Fibroblast of skin of abdomen (primary cell): ENCODE measurements around the gene TAF11L5. TPM values are rescaled to one million over a fixed set of nuclear protein-coding genes. Genes with fewer than 3 reads are reported as not detected.
"Not testable (repeated sequence)": the region's sequence is repeated elsewhere in the genome, so short reads cannot be mapped to it uniquely, and the experiment has no call there.

Experiments used
- DNase-seq: peaks from one replicate; pipeline ENCODE4 v3.0.0-alpha.2; 2013
- polyA plus RNA-seq, 2 experiments: library from polyadenylated mRNA; unstranded; fragments of 120-200 nt; gene quantifications; one replicate each; pipeline ENCODE4 v1.2.1, GENCODE V29; 2013; ENCODE audit not compliant: insufficient read length in 2 of 2

The TAF11L5 gene
- not detected for polyA plus RNA-seq (2013, experiment 1 of 2; ENCODE audit: insufficient read length)
- not detected for polyA plus RNA-seq (2013, experiment 2 of 2; ENCODE audit: insufficient read length)

- not testable (repeated sequence) for DNase-seq
Observed at GRCh38 chr5:17524935-17525334, at the start of gene TAF11L5. TAF11L5 (plus strand) TSS chr5:17525235.

DNA sequence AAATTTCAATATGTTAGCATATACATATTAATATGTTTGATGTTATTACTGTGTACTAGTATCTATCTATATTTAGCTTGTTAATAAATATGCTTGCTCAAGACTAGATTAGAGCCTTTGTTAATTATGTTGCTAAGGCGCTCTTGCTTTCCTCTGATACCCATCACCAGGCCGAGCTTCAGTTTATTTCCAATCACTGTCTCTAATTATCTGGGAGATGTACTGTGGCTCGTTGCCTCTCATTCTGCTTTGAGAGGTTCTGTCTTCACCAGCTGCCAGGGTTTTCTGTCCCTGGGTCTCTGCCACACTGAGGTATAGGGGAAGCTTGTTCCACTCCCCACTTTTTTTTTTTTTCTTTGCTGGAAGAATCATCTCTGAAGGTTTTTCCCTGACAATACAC is 48.0 kb upstream of the TAF11L5 start:
- DNase-seq: no peak

- no peak for DNase-seq
Observed at GRCh38 chr5:17477573-17478265, 47.3 kb upstream of the TAF11L5 start.

DNA sequence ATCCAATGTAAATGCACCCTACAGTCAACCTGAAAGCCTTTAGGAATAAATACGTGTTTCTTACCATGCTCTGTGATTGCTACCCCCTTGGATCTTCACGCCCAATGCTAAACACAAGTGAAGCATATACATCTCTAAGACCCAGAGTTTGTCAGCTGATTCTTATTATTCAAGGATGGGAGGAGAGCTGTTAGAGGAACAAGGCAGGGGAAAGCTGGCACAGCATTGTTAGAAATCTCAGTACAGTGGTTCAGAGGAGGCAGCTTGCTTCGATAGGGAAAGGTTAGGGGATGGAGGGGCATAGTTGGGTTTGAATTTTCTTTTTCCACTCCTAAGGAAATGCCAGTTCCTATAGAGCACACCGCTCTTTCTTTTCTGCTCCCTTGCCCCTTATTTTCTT is 43.7 kb upstream of the TAF11L5 start:
- no peak for DNase-seq

GRCh38 chr5:17482790-17483189 is 42.2 kb upstream of the TAF11L5 start:
- no peak for DNase-seq

- not testable (repeated sequence) for DNase-seq
Observed at GRCh38 chr5:17486464-17487173, 38.4 kb upstream of the TAF11L5 start.

DNA sequence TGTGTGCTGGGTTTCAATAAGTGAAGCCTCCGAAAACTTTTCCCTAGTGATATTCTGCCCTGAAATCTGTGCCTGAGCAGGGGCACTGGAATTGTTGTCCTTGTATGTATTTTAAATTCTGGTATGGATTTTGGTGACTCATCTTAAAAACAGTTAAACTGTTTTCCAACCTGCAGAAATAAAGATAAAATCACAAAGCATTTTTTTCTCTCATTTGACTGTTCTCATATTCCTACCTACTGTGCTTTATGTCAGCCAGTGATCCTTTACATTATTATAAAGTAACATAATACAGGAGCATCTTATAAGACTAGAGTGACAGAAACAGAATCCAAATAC is 37.9 kb upstream of the TAF11L5 start:
- no peak for DNase-seq

- not testable (repeated sequence) for DNase-seq
Observed at GRCh38 chr5:17491257-17491656, 33.8 kb upstream of the TAF11L5 start.

- no peak for DNase-seq
Observed at GRCh38 chr5:17492770-17493169, 32.3 kb upstream of the TAF11L5 start.

DNA sequence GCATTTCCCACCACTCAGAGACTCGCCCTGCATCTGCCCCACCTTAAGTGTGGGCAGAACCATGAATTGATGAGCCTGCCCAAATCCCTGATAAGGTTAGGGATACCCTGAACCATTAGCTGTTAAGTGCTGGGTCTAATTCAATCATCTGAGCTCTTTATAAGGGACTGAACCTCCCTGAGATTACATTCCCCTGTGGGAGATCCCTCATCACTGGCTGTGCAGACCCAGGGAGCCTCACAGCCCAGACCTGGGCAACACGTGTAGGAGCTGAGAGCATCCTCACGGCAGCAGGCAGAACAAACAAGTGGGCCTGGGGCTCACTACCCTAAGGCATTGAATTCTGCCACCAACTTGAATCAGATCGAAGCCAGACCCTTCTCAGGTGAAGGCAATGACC is 27.6 kb upstream of the TAF11L5 start:
- no peak for DNase-seq

GRCh38 chr5:17497931-17498330 is 27.1 kb upstream of the TAF11L5 start, which contains the start of gene TAF11L2:
TAF11L2 (plus strand) TSS chr5:17498231.
- not testable (repeated sequence) for DNase-seq

DNA sequence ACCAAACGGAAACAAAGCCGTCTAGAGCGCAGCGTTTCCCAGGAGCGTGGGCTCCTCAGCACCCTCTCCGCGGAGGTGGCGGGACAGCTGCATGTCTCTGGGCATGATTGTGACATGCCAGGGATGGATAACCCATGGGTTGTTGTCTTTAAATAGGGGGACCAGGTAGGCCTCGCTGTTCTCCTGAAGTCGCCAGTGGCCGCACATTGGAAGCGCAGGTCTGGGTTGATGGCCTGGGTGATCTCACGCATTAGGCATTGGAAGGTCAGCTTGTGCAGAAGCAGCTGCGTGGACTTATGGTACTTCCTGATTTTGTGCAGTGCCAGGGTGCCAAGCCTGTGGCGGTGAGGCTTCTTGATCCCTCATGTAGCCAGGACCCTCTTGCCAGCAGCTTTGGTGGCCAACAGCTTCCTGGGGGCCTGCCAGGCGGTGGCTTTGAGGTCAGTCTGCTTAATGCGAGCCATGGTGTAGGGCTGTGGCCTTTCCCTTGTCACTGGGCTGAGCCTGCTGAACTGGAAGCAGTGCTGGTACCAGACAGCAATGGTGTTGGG is 13.2 kb upstream of the TAF11L5 start:
- DNase-seq: no peak

GRCh38 chr5:17517526-17517925 is 7.5 kb upstream of the TAF11L5 start:
- not testable (repeated sequence) for DNase-seq

DNA sequence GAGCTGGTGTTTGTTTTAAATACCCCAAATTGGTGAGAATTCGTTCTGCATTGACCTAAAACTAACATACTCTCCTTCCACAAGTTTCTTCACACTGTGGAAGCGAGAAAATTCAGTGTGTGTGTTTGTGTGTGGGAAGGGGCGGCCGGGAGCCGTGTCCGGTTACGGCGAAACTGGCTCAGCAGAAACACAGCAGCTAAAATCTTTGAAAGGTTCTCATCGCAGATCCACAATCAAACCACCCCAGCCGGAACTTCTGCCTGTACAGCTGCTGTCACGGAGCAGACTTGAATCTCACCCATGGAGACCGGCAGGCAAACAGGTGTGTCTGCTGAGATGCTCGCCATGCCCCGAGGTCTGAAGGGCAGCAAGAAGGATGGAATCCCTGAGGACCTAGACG is 7.0 kb upstream of the TAF11L5 start, which contains the start of gene TAF11L3:
TAF11L3 (plus strand) TSS at position 301 of the 400 bp plus-strand sequence.
- DNase-seq: not testable (repeated sequence)

DNA sequence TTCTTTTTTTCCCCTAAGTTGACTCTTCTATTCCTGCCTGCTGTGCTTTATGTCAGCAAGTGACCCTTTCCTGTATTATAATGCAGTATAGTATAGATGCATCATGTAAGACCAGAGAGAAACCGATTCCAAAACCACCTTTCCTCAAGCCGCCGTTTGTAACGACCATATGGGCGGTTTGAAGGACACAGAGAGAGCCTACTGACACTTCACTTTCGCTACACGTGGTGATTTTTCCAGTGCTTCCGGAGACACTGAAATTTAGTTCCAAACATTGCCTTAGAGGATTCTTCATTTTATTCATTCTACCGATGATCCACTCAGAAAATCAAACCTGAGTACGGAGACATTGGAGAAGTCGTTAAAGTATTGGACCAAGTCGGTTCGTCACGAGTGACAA is 5.5 kb upstream of the TAF11L5 start:
- DNase-seq: not testable (repeated sequence)

GRCh38 chr5:17521501-17521900 is 3.5 kb upstream of the TAF11L5 start, which contains the start of gene TAF11L4:
TAF11L4 (plus strand) TSS chr5:17521801.
- not testable (repeated sequence) for DNase-seq

GRCh38 chr5:17526504-17526903 is 1.5 kb downstream of the TAF11L5 start:
- DNase-seq: peak; percentile 6

- DNase-seq: not testable (repeated sequence)
Observed at GRCh38 chr5:17528369-17528768, 3.3 kb downstream of the TAF11L5 start, which contains the start of gene TAF11L6. TAF11L6 (plus strand) TSS chr5:17528669.
